ENCODE results near the gene TIGD7.
A peak's percentile ranks its signal among the peaks of the same experiment; 100 is the strongest.

TIGD7 gene, protein sequence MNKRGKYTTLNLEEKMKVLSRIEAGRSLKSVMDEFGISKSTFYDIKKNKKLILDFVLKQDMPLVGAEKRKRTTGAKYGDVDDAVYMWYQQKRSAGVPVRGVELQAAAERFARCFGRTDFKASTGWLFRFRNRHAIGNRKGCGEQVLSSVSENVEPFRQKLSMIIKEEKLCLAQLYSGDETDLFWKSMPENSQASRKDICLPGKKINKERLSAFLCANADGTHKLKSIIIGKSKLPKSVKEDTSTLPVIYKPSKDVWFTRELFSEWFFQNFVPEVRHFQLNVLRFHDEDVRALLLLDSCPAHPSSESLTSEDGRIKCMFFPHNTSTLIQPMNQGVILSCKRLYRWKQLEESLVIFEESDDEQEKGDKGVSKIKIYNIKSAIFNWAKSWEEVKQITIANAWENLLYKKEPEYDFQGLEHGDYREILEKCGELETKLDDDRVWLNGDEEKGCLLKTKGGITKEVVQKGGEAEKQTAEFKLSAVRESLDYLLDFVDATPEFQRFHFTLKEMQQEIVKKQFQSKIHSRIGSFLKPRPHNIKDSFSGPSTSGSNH

DNA sequence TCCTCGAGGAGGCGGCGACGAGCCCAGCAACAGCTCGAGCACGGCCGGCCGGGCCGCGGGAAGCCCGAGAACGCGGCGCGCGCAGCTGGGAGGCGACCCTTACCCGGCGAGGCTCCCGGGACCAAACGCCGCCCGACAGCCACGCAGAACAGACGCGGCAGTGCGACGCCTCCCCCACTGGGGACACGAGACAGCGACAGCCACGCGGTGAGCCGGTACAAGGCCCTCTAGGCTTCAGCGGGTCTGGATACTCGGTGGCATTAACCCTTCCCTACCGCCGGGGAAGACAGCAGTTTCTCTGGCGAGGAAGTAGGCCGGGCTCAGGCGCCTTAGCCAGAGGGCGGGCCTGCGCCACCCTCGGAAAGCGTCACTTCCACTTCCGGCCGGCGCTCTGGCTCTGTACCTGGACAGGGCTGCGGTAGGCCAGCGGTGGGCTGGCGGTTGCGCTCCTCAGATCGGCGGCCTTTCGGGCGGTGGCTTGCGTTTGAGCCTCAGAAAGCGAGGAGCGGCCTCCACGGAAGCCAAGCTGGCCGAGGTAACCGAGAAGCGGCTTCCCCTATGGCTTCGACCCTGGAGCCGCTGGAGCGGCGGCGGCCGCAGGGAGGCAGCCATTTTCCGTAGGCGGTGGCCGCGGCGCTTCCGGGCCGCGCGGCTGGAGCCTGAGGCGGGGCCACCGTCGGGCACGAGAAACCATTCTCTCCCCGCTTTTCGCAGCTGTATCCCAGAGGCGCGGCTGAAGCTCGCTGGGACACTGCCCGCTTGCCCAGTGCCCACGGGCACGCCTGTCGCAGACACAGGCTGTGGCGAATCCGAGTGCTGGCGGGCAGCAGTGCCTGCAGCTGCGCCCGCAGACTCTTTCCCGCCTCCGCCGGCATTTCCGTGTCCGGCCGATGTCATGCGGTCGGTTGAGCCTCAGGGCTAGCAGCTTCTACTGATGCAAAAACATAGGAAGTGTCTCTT, at the start of gene TIGD7, which contains the start of gene ZNF75A:
Gene TIGD7 (minus strand): TSS at position 322 of the 960 bp plus-strand sequence. CDS start 4,816 bp downstream, outside the sequence.
Gene ZNF75A (plus strand): TSS at position 389 of the 960 bp plus-strand sequence. CDS start 2,932 bp downstream, outside the sequence.
- peak; percentile 62 for DNase-seq (ENCODE audit: low read depth)

DNA sequence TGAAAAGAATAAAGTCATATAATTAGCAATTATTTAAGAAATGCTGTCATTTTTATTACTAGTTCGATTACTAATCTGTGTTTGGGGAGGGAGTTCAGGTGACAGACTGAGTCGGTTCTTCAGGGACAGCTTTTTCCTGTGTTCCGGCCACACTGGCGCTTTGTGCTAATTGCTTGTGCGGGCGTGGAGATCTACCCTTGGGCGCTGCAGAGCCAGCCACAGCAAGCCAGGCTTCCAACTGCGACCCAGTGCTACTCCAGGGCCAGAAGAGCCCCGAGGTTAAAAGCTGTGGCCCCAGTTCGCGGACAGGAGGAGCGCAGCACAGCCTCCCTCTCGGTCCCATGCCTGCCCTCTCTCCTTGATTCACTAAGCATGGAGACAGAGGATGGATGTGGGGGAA, 43.9 kb upstream of the TIGD7 start:
- no peak for DNase-seq (ENCODE audit: low read depth)

DNA sequence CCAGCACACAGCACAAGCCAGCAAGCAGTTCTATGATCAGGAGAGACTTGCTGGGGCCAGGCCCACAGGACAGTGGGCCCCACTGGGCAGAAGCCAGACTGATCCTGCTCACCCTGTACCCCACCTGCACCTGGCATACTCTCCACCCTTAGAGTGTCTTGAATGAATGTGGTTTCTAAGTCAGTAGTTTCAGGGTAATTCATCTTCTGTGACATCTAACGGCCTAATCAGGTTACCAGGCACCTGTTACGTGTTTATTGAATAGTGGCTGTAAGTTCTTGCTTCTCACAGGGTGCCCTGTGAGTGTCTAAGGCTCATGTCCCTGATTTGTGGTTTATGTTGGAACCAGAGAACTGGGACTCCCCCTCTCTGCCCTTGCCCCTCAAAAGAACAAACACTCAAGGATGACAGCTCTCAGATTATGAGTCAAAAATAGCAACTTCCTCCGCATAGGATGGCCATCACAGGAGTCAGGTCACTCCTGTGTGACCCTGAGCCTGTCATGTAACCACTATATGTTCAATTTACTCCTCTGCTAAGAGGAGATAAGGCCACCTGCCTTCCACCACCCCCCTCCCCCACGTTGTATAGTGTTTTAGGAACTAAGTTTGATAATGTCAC, 43.4 kb upstream of the TIGD7 start:
- DNase-seq (ENCODE audit: low read depth) = no peak

DNA sequence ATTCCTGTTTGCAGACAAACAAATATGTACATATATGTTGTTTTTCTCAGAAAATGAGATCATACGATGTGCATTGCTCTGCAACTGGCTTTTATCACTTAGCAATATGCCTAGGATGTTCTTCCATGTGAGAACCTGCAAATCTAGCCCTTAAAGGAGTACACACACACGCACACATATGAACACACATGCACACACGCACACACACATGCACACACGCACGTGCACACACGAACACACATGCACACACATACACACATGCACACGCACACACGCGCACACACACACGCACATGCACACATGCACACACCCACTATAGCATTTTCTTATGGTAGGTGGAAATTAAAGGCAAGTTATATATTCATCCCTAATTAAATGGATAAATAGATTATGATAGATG, 42.4 kb upstream of the TIGD7 start:
- DNase-seq (ENCODE audit: low read depth) = no peak

DNA sequence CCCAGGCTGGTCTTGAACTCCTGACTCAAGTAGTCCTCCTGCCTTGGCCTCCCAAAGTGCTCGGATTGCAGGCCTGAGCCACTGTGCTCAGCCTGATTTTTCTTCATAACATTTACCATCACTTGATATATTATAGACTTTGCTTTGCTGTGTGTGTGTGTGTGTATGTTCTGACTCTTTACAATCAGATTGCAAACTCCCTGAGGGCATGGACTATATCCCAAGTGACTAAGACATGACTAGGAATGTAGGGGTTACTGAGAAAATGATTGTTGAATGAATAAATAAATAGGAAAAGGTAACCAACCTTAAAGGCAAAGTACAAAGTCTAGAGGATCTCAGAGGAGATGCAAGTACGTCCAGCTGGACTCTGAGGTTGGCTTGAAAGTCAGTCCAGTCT, 40.8 kb upstream of the TIGD7 start:
- no peak for DNase-seq (ENCODE audit: low read depth)

DNA sequence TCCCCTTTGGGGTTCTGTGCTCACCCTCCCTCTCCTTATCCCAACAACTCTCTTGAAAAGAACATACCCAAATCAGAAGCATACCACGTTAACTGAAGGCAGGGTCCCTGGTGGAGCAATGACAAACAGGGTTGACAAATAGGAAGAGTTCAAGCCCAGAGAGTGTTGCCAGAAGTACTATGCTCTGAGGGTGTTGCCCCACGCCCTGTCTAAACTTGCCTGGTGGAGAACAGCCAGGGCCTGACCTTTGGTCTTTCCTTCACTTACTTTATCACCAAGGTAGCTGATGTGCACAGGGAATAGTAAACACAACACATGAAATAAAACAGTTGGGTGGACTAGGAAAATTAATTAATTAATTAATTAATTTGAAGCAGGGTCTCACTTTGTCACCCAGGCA, 23.4 kb upstream of the TIGD7 start:
- DNase-seq (ENCODE audit: low read depth) = no peak

DNA sequence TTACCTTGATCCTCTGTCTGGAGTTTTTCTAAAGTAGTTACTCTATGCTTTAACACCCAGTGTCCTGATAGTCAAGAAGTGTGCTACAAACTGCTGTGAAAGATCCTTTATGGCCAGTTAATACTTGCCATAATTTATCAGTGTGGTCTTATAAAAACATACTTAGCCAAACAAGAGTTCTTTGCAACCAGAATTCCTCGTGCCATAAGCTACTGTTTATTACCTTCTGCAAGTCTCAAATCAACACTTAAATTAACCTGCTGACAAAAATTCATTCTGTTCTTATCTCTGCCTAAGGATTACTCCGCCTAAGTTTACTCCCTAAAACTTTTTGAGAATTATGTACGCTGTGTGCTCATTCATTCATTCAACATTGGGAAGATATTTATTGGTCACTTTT, 22.9 kb upstream of the TIGD7 start:
- no peak for DNase-seq (ENCODE audit: low read depth)

DNA sequence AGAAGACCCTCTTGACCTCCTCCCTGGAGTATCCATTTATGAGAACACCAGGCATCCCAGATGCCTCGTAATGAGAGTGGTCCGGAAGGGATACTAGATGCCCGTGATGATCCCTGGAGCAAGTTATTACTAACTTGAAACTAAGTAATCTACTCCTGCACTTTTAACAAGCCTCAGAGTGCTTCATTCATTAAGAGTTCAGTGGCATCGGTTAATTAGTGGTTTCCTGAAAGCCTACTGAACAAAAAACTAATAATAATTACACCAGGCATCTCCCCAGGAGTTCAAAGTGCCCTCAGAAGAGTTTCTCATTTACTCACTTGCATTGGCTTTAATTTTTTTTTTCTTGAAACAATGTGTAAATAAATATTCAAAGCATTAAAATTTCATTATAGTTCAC, 22.3 kb upstream of the TIGD7 start:
- no peak for DNase-seq (ENCODE audit: low read depth)

DNA sequence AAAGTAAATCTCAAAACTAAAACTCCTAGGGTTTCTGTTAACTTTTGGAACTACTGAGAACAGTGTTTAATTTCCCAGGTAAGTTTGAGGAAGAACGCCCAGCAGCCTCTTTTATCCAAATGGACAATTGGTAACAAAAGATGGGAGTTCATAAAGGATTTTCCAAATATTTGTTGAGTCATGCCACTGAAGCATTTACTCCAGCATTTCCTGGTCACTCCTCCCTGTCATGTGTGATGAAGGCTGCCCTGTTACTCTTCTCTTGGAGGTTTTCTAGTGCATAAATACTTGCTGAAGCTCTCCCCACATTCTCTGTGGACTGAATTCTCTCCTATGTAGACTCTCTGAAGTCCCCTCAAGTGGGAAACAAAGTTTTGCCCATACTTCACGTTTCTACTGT, 16.6 kb upstream of the TIGD7 start:
- no peak for DNase-seq (ENCODE audit: low read depth)

DNA sequence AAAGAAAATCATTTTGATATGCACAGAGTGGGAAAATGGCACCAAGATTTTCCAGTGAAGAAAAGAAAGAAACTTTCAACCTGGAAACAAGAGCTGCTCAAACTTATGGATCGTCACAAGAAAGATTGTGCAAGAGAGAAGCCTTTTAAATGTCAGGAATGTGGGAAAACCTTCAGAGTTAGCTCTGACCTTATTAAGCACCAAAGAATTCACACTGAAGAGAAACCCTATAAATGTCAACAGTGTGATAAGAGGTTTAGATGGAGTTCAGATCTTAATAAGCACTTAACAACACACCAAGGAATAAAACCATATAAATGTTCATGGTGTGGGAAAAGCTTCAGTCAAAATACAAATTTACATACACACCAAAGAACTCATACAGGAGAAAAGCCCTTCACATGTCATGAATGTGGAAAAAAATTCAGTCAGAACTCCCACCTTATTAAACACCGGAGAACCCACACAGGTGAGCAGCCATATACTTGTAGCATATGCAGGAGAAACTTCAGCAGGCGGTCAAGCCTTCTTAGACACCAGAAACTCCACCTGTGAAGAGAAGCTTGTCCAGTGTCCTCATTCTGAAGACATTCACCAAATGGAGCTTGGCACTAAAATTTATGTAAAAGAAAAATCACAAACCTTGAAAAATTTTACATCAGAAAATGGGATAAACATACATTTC, 12.2 kb upstream of the TIGD7 start:
- no peak for DNase-seq (ENCODE audit: low read depth)

DNA sequence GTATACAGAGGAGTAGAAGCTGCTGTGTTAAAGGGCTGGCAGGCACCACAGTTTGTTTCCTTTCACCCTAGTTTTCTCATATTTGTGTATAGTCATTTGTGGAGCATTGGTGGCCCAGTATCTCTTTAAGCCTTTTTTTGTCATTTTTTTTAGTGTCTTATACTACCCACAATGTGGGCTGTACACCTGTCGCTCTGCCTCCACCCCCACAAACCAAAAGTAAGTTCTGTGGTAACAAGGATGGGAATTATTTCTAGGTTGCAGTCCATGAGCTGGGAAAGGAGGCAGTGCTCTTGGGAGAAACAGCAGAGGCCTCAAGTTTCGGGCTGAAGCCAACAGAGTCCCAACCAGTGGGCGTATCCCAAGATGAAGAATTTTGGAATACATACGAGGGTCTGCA, 6.3 kb upstream of the TIGD7 start:
- DNase-seq (ENCODE audit: low read depth) = no peak

DNA sequence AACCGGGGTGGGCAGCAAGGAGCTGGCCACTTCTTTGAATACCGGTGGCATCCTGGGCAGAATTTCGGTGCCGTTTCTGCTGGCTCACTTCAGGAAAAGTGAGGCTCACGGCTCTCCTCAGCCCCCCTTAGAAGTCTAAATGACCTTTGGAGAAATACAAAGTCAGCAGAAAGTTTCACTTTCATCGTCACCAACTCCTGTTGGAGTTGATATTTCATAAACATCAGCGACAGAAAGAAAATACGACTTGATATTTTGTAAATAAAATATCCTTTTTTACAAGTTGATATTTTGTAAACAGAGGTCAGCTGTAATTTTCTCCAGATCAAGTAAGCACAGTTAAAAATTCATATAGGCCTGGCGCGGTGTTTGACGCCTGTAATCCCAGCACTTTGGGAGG, 848 bp upstream of the TIGD7 start:
- DNase-seq (ENCODE audit: low read depth) = no peak

DNA sequence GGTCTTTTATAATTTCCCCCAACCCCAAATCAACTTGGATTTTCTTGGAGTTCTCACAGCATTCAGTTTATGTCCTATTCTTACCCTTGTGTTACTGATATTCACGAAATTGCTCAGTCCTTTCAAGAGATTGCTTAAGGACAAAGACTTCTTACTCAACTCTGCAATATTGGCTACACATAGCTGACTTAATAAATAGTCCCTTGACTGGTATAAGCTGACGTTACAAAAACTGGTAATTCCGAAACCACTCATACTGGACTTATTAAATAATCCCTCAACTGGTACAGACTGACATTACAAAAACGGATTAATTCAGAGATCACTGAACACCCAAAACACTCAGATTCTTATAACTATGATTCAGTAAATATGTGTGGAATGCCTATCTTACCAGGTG, 860 bp downstream of the TIGD7 start:
- DNase-seq (ENCODE audit: low read depth) = no peak

DNA sequence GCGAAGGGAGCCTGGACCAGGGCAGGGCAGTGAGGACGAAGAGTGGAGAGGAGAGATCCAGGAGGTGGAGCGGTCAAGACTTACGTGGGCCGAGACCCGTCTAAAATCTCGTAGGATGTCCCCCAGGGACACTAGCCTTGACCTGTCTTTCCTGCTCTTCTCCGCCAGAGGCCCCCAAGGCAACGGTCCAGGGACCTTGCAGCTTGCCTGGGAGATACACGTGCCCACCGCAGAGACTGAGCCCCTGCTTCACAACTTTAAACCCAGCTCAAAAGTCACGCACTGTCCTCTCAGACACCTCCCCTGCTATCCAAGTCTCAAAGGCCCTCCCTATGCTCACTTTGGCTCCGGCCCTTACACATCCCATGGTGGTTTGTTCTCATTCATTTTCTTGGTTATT, 9.4 kb downstream of the TIGD7 start:
- DNase-seq (ENCODE audit: low read depth) = no peak

DNA sequence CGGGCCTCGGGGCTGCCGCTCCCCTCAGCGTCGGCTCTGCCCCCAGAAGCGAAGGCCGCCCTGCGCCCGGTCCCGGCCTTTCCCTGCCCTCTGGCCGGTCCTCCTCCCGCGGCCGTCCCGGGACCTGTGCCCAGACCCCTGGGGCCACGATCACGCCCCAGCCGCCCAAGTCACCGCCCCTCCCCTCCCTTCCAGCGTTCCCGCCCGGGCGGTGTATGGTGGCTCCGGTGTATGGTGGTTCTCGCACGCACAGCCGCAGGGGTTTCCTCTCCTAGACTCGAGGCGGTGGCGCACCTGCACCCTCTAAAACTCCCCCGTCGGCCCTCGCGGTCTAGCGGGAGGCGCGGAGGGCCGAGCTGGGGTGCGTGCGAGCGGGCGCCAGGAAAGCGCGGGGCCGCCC, 10.0 kb downstream of the TIGD7 start:
- no peak for DNase-seq (ENCODE audit: low read depth)

DNA sequence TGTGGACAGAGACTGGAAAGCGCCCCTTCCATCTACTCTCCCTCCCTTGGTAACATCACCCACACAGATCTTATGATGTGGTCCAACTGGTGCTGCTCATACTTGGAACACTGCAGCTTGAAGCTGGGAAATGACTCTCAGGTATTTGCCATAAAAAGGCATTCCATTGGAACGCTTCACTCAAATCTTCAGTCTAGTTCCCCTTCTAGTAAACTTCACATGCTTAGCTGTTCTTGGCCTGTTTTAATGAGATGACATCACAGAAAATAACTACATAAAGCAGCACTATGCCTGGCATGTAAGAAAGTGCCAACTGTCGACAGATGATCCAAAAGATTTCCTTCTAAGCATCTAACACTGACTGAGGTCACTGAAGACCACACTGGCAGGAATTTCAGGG, 12.6 kb downstream of the TIGD7 start:
- no peak for DNase-seq (ENCODE audit: low read depth)

DNA sequence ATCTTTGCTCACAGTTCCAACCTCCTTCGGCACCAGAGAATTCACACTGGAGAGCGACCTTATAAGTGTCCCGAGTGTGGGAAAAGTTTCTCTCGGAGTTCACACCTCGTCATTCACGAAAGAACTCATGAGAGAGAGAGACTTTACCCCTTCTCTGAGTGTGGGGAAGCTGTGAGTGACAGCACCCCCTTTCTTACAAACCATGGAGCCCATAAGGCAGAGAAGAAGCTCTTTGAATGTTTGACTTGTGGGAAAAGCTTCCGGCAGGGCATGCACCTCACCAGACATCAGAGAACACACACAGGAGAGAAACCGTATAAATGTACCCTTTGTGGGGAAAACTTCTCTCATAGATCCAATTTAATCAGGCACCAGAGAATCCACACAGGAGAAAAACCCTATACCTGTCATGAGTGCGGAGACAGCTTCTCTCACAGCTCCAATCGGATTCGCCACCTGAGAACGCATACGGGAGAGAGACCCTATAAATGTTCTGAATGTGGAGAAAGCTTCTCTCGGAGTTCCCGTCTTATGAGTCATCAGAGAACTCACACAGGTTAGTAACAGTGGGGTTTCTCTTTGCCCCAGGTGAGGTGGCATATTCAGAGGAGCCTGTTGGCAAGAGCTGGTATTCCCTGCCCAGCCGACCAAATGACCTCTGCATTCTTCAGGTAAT, 15.1 kb downstream of the TIGD7 start:
- no peak for DNase-seq (ENCODE audit: low read depth)

DNA sequence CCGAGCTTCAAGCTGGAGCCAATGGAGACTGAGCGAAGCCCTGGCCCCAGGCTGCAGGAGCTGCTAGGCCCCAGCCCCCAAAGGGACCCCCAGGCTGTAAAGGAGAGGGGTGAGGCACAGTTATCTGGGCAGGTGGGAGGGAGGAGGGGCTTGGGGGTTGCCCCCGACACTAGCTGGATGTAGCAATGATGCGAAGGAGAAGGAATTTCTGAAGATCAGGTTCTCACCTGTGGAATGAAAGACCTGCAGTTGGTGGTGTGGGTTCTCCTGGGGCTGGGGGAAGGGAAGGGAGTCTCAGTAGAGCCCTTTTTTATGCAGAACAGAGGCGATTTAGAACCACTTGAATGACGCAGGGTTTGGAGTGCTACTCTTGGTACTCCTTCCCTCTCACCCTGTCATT, 20.1 kb downstream of the TIGD7 start:
- DNase-seq (ENCODE audit: low read depth) = no peak

DNA sequence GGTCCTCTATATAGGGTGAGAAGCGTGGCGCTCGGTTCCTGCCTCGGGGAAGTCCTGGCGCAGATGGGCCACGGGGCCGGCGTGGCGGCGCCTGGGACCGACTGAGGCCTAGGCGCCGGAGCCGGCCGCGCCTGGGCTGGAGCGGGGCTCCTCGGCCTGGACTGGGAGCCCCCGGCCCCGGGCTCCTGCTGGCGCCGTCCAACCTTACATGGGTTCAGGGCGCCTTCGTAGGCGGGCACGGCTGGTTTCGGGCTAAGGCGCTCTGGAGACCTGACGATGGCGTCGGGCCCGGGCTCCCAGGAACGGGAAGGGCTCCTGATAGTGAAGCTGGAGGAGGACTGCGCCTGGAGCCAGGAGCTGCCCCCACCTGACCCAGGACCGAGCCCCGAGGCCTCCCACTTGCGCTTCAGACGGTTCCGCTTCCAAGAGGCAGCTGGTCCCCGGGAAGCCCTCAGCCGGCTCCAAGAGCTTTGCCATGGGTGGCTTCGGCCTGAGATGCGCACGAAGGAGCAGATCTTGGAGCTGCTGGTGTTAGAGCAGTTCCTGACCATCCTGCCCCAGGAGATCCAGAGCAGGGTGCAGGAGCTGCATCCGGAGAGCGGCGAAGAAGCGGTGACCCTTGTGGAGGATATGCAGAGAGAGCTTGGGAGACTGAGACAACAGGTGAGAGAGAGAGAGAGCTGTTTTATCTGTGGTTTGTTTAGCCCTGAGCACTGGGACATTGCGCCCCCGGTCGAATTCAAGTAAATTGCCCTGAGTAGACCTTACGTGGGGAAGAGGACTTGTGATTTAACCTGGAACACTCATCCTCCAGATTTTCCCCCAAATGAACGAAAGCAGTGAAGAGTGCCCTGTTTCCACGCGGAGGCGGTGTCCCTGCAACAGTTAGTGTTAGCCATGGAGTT, 21.4 kb downstream of the TIGD7 start:
- DNase-seq (ENCODE audit: low read depth) = no peak
